ENCODE measurements around the gene PRKN. TPM values are rescaled to one million over a fixed set of nuclear protein-coding genes. Genes with fewer than 3 reads are reported as not detected.

PRKN gene
- total and polyA plus RNA-seq, 2 experiments from 2014 or later: 0.10 to 0.84 TPM

GRCh38 chr6:161459008-161459615 is 1268.5 kb downstream of the PRKN start:
- Mint-ChIP-seq H3K27me3 (ENCODE audit: insufficient read depth, low read depth, poor library complexity) (peaks cover 2% of the 10 kb centered on the region), H3K27ac (no peak overlapping the region), H3K4me1 (no peaks in the 10 kb centered on the region), H3K4me3 (no peak overlapping the region), H3K9me3 (no peaks in the 10 kb centered on the region; the same call in 2 of the 3 replicates), H3K36me3 (ENCODE audit: low read depth) (no peaks in the 10 kb centered on the region)
- Histone ChIP-seq H2AFZ (no peak overlapping the region), H3K36me3 (ENCODE audit: insufficient read depth) (no peaks in the 10 kb centered on the region), H4K20me1 (replicated peaks; ENCODE audit: insufficient read depth) (no peaks in the 10 kb centered on the region), H3K4me3 (no peak overlapping the region), H3F3A (replicated peaks; ENCODE audit: low read depth) (no peaks in the 10 kb centered on the region), H3K27ac (ENCODE audit: low read depth) (no peak overlapping the region), H3K4me2 (no peak overlapping the region), H3K4me1 (ENCODE audit: insufficient read depth) (no peaks in the 10 kb centered on the region), H3K27me3 (ENCODE audit: insufficient read depth) (no peaks in the 10 kb centered on the region), H3K79me2 (replicated peaks; ENCODE audit: insufficient read depth) (no peaks in the 10 kb centered on the region), H3K9me2 (ENCODE audit: insufficient read depth) (no peaks in the 10 kb centered on the region; the same call in 1 of the 2 replicates)
- no peak for DNase-seq (ENCODE audit: low spot score)
- no peak for ATAC-seq
- no peak for TF ChIP-seq STAT1 (IDR thresholded peaks at IDR 0.05; ENCODE audit: unreplicated experiment)
- no peak for TF ChIP-seq POLR2AphosphoS5 (IDR thresholded peaks at IDR 0.05; ENCODE audit: low read depth)
- TF ChIP-seq NANOG (IDR thresholded peaks at IDR 0.05; ENCODE audit: borderline replicate concordance): no peak
- TF ChIP-seq, protein P1, sequence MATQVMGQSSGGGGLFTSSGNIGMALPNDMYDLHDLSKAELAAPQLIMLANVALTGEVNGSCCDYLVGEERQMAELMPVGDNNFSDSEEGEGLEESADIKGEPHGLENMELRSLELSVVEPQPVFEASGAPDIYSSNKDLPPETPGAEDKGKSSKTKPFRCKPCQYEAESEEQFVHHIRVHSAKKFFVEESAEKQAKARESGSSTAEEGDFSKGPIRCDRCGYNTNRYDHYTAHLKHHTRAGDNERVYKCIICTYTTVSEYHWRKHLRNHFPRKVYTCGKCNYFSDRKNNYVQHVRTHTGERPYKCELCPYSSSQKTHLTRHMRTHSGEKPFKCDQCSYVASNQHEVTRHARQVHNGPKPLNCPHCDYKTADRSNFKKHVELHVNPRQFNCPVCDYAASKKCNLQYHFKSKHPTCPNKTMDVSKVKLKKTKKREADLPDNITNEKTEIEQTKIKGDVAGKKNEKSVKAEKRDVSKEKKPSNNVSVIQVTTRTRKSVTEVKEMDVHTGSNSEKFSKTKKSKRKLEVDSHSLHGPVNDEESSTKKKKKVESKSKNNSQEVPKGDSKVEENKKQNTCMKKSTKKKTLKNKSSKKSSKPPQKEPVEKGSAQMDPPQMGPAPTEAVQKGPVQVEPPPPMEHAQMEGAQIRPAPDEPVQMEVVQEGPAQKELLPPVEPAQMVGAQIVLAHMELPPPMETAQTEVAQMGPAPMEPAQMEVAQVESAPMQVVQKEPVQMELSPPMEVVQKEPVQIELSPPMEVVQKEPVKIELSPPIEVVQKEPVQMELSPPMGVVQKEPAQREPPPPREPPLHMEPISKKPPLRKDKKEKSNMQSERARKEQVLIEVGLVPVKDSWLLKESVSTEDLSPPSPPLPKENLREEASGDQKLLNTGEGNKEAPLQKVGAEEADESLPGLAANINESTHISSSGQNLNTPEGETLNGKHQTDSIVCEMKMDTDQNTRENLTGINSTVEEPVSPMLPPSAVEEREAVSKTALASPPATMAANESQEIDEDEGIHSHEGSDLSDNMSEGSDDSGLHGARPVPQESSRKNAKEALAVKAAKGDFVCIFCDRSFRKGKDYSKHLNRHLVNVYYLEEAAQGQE (IDR thresholded peaks at IDR 0.05; ENCODE audit: unreplicated experiment): no peak
- TF ChIP-seq EZH2phosphoT487 (IDR thresholded peaks at IDR 0.05; ENCODE audit: unreplicated experiment): no peak
- TF ChIP-seq ZNF331 (CRISPR knock-in tag; IDR thresholded peaks at IDR 0.05; ENCODE audit: low read depth): no peak
- TF ChIP-seq JUNB (IDR thresholded peaks at IDR 0.05; ENCODE audit: unreplicated experiment): no peak
- no peak for TF ChIP-seq ZNF462 (CRISPR knock-in tag; IDR thresholded peaks at IDR 0.05)
- TF ChIP-seq CTCF (conservative IDR thresholded peaks at IDR 0.05; ENCODE audit: low read depth in 2 of 2): no peak
- no peak for TF ChIP-seq ZNF114 (CRISPR knock-in tag; IDR thresholded peaks at IDR 0.05)
- no peak for TF ChIP-seq EZH2 (IDR thresholded peaks at IDR 0.05; ENCODE audit: low read depth, unreplicated experiment)
- no peak for TF ChIP-seq CREB1 (CRISPR knock-in tag; IDR thresholded peaks at IDR 0.05; ENCODE audit: low read depth)
- TF ChIP-seq, protein P2, sequence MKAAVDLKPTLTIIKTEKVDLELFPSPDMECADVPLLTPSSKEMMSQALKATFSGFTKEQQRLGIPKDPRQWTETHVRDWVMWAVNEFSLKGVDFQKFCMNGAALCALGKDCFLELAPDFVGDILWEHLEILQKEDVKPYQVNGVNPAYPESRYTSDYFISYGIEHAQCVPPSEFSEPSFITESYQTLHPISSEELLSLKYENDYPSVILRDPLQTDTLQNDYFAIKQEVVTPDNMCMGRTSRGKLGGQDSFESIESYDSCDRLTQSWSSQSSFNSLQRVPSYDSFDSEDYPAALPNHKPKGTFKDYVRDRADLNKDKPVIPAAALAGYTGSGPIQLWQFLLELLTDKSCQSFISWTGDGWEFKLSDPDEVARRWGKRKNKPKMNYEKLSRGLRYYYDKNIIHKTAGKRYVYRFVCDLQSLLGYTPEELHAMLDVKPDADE (IDR thresholded peaks at IDR 0.05): no peak

Measured in GM23338 (cell line).